HG02852 (cell line): ENCODE measurements around the gene NIPAL4.
"Not testable (repeated sequence)": the region's sequence is repeated elsewhere in the genome, so short reads cannot be mapped to it uniquely, and the experiment has no call there.

ENCODE experiments used
- ATAC-seq: cut with Tn5 transposase; IDR thresholded peaks from one replicate; pipeline ENCODE4 v1.9.1; 2021; ENCODE audit warnings: mild to moderate bottlenecking, moderate library complexity; ENCODE audit not compliant: unreplicated experiment

NIPAL4 gene

GRCh38 chr5:157463081-157463480, 3.1 kb downstream of the NIPAL4 start:
- ATAC-seq, result no peak

- peak; percentile 3 for ATAC-seq
Measured at GRCh38 chr5:157463621-157464518, 3.9 kb downstream of the NIPAL4 start.

GRCh38 chr5:157464519-157465171, 4.6 kb downstream of the NIPAL4 start:
- peak; percentile 93 for ATAC-seq

- ATAC-seq, result no peak
Measured at GRCh38 chr5:157468293-157468965, 8.4 kb downstream of the NIPAL4 start.

- ATAC-seq, result no peak
Measured at GRCh38 chr5:157469073-157469472, 9.1 kb downstream of the NIPAL4 start.

GRCh38 chr5:157469687-157470086, 9.7 kb downstream of the NIPAL4 start:
- ATAC-seq, result no peak

GRCh38 chr5:157470631-157471030, 10.6 kb downstream of the NIPAL4 start:
- ATAC-seq, result no peak

- no peak for ATAC-seq
Measured at GRCh38 chr5:157471709-157472108, 11.7 kb downstream of the NIPAL4 start.

GRCh38 chr5:157473383-157474320, 13.6 kb downstream of the NIPAL4 start:
- ATAC-seq, result no peak

GRCh38 chr5:157475432-157475831, 15.4 kb downstream of the NIPAL4 start:
- ATAC-seq, result no peak

GRCh38 chr5:157476702-157477408, 16.8 kb downstream of the NIPAL4 start:
- peak; percentile 66 for ATAC-seq

- ATAC-seq, result no peak
Measured at GRCh38 chr5:157477814-157478494, 17.9 kb downstream of the NIPAL4 start.

- no peak for ATAC-seq
Measured at GRCh38 chr5:157478726-157479125, 18.7 kb downstream of the NIPAL4 start.

- no peak for ATAC-seq
Measured at GRCh38 chr5:157479166-157479565, 19.2 kb downstream of the NIPAL4 start.

- ATAC-seq, result no peak
Measured at GRCh38 chr5:157479612-157480510, 19.8 kb downstream of the NIPAL4 start.

GRCh38 chr5:157481265-157481664, 21.3 kb downstream of the NIPAL4 start:
- ATAC-seq, result no peak

- ATAC-seq, result no peak
Measured at GRCh38 chr5:157481666-157482065, 21.7 kb downstream of the NIPAL4 start.

GRCh38 chr5:157482702-157483101, 22.7 kb downstream of the NIPAL4 start:
- ATAC-seq, result not testable (repeated sequence)
